B cell (primary cell): ENCODE measurements around the gene BRD4.

Experiments
- CTCF ChIP-seq: fragments of 200-600 bp; IDR thresholded peaks from one replicate; pipeline ENCODE4 v1.8.0; 2022; ENCODE audit warnings: antibody characterized with exemption, mild to moderate bottlenecking
- EZH2 ChIP-seq: IDR thresholded peaks from 2 replicates; pipeline ENCODE4 v1.6.1; 2012; ENCODE audit warnings: borderline replicate concordance, low read depth, mild to moderate bottlenecking, moderate library complexity, low read length; ENCODE audit not compliant: insufficient read depth, poor library complexity, severe bottlenecking

- no peak for TF ChIP-seq EZH2
- TF ChIP-seq CTCF = no peak
These were observed 78.8 kb downstream of the BRD4 start for GRCh38 chr19:15253513-15253912.
